Measurements from ENCODE around the gene SYCN.
"Not testable (repeated sequence)": the region's sequence is repeated elsewhere in the genome, so short reads cannot be mapped to it uniquely, and the experiment has no call there.

Gene SYCN

DNA sequence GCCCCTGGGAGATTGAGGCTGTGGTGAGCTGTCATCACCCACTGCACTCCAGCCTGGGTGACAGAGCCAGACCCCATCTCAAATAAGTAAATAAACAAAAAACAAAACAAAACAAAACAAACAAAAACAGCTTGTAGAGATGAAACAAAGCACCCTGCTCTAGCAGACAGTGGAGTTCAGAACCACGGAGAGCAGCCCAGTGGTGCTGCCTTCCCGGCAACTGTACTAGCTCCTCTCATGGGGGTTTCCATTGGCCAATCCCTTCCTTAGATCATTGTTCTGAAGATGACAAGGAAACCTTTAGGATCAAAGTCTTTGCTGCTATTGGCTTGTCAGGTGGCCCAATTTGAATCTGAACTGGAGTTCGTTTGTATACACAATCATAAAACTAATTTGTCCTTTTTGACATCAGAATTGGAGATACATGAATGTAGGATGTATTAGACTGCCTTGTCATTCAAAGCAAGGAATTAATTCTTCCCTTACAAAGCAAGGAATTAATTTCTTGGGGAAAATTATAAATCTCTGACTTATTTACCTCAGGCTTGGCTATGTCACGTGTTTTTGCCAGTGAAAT, 19.7 kb upstream of the SYCN start:
- no peak for DNase-seq

DNA sequence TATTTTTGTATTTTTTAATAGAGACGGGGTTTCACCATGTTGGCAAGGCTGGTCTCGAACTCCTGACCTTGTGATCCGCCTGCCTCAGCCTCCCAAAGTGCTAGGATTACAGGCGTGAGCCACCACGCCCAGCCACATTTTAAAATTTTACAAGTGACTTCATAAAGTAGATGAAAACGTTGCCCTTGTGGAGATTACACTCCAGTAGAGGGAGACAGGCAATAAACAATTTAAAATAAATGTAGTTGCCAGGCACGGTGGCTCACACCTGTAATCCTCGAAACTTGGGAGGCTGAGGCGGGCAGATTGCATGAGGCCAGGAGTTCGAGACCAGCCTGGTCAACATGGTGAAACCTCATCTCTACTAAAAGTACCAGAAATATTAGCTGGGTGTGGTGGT, 15.0 kb upstream of the SYCN start:
- DNase-seq: not testable (repeated sequence)

DNA sequence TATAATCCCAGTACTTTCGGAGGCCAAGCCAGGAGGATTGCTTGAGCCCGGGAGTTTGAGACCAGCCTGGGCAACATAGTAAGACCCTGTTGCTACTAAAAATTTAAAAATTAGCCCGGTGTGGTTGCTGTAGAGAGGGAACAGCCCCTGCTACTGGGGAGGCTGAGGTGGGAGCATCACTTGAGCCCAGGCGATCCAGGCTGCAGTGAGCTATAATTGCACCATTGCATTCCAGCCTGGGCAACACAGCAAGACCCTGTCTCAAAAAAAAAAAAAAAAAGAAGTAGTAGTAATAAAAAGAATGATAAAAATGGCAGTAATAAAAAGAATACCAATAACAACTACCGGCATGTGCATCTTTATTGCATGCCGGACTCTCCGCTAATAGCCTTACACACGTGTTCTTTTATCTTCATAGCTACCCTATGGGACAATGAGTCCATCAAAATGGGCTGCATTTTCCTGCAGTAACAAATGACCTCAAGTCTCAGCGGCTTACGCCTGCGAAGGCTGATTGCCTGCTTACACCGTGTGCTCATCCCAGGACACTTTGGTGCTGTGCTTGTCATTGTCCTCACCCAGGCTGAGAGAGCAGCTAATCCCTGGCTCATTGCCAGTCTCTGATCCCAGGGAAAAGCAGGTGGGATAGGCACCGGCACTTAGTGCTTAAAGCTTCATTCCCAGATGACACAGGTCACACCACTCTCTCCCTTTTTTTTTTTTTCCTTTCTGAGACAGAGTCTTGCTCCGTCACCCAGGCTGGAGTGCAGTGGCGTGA, 14.4 kb upstream of the SYCN start:
- DNase-seq: no peak

DNA sequence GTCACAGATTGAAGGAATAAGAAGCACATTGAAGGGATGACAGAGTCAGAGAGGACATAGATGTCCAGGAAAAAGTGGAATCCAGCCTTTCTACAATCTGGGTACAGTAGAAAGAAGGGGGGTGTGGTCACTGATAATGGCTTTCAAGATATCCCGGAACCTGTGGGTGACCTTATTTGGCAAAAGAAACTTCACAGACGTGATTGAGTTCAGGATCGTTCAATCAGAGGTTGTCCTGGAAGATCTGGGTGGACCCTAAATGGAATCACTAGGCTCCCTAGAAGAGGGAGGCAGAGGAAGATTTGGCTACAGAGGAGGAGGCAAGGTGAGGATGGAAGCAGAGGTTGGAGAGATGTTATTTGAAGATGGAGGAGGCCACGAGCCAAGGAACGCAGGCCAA, 13.0 kb upstream of the SYCN start:
- DNase-seq: no peak

DNA sequence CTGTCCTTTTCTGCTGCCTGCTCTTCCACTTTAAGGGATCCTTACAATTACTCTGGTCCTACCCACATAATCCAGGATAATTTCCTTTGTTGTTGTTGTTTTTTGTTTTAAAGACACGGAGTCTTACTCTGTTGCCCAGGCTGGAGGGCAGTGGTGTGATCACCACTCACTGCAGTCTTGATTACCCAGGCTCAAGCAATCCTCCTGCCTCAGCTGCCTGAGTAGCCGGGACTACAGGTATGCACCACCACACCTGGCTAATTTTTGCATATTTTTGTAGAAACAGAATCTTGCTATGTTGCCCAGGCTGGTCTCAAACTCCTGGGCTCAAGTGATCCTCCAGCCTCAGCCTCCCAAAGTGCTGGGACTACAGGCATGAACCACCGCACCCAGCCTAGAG, 11.3 kb upstream of the SYCN start:
- DNase-seq: not testable (repeated sequence)

DNA sequence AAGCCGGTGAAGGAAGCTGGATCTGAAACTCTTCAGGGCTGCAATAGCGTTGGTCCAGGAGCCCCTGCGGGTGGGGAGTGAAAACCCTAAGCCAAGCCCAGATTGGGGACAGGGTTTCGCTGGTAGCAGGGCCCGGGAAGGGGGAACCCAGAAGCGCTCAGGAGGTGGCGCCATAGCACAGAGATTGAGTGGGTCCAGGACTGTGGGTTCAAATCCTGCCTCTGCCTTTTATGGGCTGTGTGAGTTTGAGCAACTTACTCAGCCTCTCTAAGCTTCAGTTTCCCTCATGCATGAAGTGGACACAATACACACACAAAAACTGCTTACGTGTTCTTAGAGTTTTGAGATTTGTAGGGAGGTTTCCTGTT, 8.3 kb upstream of the SYCN start:
- DNase-seq: peak; percentile 81

DNA sequence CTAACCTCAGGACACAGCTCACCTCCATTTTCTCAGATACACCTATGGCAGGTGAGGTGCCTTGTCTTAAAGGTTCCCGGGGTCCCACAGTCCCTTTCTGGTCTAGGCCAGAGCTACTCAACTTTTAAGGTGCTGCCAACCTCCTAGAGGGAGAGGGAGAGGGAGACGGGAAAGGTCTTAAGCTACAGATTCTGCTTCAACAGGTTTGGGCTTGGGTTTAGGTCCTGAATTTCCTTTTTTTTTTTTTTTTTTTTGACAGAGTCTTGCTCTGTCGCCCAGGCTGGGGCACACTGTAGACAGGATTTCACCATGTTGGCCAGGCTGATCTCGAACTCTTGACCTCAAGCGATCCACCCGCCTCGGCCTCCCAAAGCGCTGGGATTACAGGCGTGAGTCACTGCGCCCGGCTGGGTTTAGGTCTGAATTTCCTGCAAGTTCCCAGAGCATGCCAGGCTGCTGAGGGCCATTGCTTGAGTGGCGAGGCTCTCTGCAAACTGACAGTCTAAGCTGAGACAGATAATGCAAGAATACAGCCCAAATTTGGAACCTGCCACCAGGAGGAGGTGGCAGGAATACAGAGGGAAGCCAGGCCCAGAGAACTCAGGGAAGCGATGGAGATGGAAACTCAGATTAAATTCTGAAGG, 7.8 kb upstream of the SYCN start:
- no peak for DNase-seq

DNA sequence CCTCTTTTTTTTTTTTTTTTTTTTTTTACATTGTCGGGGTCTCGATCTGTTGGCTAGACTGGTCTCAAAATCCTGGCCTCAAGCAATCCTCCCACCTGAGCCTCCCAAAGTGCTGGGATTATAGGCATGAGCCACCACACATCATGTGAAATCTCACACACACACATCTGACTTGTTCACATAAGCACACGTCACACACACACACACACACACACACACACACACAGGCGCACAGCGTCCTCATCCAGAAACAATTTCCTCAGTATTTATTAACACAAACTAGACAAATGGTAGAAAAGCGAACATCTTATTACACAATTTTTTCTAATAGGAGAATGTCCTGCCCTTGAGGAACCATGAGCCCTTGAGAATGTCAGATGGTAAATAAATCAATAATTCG, 5.1 kb upstream of the SYCN start:
- DNase-seq: no peak

DNA sequence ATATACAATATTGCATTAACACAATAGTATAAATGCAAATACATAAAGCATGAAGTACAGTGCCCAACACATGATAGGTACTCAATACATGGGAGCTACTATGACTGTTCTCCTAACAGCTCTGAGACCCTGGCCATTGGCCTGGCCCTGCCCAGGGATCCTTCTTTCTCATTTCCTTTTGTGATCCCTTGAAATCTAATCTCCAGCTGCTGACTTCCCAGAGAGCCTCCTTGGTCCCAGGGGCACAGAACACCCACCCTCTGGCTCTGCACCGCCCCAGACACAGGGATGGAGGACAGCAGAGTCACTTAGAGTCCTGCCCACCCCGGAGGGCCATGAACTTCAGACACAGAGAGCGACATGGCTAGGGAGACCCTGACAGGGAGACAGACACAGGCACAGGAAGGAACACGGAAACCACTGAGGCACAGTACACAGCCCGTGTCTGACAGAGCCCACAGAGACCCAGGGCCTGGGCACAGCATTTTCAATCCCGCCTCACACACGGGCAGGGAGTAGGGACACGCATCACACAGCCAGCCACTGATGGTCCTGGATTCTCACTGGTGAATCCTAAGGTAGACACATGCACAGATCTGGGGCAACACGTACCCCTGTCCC, 4.2 kb upstream of the SYCN start:
- no peak for DNase-seq

DNA sequence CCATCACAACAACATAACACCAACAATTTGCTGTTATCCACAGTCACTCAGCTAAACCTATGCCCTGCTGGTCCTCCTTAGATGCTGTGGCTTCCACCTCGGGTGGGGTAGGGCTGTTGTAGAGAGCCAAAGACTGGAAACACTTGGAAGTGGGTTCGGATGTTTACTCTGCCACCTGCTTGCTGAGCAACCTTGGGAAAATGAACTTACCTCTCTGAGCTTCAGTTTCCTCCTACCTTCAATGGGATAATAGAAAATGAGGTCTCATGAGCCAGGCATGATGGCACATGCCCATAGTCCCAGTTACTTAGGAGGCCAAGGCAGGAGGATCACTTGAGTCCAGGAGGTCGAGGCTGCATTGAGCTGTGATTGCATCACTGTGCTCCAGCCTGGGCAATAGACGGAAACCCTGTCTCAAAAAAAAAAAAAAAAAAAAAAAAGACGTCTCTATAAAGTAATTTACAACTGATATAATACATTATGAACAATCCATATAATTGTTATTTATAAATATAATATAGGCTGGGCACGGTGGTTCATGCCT, 3.3 kb upstream of the SYCN start:
- no peak for DNase-seq

DNA sequence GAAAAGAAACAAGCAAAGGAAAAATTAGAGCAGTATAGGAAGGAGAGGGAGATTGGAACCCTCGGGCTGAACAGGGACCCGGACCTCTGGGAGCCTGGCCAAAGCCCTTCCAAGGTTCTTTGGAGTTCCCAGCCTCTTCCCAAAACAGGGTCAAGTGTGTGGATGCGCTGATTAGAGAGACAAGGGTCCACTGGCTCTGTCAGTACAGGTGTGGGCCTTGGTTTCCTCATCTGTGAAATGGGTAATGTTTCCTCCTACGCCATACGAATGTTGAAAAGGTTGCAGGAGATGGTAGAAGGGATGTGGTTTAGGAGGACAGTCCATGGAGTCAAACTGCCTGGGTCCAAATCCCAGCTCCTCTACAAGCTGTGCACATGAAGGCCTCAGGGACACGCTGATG, 2.1 kb upstream of the SYCN start:
- DNase-seq: no peak

DNA sequence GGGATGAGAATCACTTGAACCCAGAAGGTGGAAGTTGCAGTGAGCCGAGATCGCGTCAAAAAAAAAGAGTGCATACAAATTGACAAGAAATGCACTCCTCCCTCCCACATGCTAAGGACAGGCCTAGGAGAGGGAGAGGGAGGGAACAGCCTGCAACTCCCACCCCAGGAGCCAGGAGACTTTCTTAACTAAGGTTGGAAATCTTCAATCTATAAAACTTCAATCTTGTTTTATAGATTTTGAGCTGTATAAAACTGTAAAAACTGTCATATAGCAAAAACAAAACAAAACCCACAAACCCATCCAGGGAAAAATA, 1.3 kb upstream of the SYCN start:
- no peak for DNase-seq

DNA sequence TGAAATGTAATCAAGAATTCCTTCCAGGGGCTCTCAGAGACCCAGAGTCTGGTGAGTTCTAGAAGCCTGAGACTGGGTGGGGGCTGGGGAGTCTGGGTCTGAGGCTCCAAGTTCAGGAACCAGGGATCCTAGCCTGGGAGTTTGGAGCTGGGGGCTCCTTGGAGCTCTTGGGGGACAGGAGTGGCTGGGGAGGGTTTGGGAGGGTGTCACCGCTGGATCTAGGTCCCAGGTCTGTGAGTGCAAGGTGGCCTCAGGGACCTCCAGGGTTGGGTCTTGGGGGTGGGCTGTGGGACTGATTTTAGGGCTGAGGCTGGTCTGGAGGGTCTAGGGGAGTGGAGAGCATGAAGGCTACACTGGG, 1.1 kb downstream of the SYCN start:
- DNase-seq: no peak

DNA sequence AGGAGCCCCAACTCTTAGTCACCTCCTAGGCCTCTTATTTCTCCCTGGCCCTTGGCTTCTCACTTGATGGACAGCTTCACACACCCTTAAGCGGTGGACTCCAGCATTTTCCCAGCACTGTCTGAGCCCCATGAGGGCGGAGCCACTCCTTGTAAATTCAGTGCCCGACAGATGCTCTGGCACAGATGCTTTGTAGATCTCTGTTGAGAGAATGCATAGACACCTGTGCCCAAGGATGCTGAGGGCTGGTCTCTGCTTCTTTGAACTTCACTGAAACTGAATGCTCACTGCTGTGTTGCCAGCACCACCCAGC, 3.3 kb downstream of the SYCN start:
- DNase-seq: no peak

DNA sequence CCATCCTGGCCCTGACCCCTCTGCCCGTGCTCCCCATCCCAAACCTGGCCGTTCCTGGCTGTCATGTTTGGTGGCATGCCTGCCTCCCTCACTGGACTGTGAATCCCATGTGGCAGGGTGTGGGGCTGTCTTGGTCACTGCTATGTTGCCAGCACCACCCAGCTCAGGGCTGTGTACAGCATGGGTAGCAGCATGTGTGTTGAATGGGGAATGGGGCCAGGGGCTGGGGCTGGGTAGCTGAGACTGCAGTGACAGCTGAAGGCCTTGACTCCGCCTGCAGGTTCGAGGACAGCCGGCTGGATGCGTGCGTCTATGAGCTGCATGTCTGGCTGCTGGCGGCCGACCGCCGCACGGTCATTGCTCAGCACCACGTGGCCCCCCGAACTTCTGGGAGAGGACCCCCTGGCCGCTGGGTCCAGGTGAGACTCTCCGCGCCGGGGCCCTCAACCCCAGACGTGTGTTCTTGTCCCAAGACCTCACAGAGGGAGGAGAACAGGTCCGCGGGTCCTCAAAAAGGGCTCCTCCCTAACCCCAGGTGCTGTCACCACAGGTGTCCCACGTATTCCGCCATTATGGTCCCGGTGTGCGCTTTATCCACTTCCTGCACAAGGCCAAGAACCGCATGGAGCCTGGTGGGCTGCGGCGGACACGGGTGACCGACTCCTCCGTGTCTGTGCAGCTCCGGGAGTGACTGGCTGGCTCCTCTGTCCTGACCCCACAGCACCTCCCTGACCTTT, 3.8 kb downstream of the SYCN start:
- DNase-seq: no peak

DNA sequence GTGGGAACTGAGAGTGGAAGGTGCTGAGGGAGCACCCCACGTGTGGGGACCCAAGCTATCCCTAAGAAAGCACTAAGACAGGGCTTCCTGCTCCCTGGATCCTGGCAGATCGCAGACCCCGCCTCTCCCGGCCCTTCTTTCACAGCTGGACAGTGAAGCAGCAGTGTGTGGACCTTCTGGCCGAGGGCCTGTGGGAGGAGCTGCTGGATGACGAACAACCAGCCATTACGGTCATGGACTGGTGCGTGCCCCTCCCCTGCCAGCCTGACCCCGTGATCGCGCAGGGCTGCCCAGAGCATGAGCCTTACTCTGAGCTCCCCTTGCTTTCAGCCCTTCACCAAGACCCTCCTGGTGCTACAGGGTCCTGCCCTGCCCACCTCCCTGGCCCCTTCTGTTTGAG, 5.0 kb downstream of the SYCN start:
- no peak for DNase-seq

DNA sequence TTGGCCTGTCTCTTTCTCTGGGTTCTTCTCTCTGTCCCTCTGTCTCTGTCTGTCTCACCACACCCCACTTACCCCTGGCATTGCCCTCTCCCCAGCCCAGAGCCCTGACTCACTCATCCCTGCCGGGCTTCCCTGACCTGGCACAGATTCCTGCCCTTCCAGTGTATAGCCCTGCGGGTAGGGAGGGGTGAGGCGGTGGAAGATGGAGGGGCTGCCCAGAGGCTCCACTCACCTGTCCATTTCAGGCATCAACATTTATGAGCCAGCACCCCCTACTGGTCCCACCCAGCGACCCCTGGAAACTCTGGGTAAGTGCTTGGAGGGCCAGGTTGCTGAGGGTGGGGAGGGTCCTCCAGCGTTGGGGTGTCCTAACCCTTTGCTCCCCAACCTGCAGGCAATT, 6.3 kb downstream of the SYCN start:
- DNase-seq: no peak

DNA sequence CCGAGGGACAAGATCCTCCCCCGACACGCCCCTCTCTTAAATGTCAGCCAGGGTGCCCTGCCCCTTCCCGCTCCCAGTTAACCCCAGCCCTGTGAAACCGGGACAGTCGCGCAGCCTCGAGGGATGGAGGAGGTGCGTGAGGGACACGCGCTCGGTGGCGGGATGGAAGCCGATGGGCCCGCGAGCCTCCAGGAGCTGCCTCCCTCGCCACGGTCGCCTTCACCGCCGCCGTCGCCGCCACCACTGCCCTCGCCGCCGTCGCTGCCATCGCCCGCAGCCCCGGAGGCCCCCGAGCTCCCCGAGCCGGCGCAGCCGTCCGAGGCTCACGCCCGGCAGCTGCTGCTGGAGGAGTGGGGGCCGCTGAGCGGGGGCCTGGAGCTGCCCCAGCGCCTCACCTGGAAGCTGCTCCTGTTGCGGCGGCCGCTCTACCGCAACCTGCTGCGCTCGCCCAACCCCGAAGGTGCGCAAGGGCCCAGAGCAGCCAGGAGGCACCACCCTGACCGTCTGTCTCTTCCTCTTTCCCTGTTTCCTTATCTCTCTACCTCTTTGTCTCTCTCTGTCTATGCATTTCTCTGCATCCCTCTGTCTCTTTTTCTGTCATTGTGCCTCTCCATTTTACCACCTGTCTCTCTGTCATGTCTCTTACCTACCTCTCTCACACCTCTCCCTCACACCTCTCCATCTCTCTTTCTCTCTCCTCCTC, 7.1 kb downstream of the SYCN start, which contains the start of gene NCCRP1:
Gene NCCRP1 (plus strand): TSS at position 105 of the 703 bp plus-strand sequence. CDS start 19 bp downstream, at position 124.
- DNase-seq: no peak

DNA sequence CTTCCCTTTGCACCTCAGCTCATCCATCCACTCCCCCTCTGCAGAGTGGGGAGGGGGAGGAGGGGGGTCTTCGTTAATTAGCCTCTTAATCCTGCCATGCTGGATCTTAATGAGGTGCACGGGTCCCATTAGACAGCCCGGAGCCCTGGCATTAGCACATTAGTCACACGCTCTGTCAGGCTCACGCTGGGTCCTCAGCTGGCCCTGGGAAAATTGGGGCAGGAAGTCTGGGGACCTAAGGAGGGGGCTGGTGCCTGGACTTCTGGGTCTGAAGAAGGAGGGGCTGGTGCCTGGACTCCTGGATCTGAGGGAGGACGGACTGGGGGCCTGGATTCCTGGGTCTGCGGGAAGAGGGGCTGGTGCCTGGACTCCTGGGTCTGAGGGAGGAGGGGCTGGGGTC, 7.7 kb downstream of the SYCN start:
- DNase-seq: no peak

DNA sequence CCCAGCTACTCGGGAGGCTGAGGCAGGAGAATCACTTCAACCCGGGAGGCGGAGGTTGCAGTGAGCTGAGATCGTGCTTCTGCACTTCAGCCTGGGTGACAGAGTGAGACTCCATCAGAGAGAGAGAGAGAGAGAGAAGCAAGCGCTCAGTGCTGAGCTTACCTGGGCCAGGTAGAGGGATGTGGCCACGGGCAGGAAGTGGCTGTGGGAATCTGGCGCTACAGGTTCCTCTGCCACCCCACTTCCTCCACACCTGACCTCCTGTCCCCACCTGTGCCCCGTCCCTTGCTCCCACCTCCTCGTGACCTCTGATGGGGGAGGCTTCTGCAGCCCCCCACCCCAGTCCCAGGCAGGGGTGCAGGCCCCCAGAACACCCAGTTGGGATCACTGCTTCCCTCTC, 8.3 kb downstream of the SYCN start:
- DNase-seq: no peak

DNA sequence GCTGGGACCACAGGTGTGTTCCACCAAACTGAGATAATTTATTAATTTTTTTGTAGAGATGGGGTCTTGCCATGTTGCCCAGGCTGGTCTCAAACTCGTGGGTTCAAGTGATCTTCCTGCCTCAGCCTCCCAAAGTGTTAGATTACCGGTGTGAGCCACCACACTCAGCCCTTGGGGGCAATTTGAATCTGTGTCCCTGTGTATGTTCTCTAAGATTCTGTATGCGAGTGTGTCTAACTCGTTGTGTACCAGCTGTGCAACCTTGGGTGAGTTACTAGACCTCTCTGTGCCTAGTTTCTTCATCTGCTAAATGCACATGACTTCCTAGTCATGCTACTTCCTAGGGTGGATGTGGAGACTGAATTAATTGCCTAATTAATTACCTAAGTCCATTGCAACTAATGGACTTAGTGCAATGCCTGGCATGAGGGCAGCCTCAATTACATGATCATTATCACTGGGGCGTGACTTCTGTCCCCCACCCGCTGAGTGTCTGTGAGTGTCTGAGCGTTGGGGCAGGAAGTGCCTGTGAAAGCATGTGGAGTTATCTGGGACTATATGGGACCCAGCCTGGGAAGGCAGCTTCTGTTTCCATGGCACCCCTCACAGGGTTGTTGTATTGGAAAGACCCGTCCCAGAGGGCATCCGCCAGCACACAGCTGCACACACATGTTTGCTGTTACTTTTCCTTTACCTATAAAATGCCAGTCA, 9.1 kb downstream of the SYCN start:
- no peak for DNase-seq

DNA sequence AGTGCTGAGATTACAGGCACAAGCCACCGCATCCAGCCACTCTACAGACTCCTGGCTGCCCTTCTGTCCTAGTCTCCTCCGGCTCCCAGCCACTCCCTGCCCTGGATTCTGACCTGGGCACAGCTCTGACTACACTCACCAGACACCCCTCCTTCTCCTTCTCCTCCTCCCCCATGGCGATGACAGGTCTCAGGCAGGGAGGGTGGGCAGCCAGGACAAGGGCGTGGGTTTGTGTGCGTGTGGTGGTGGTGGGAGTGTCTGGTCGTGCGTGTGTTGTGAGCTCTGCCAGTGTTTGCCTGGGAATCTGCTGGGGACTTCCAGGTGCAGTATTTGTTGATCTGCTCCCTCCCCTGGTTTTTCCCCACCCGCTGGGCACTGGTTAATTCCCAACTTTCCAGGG, 10.3 kb downstream of the SYCN start:
- no peak for DNase-seq

Data from activated CD8-positive, alpha-beta memory T cell treated with anti-CD3 and anti-CD28 coated beads for 24 hours (primary cell).